Urinary bladder (tissue), 4 donors: ENCODE measurements around the gene EEFSEC. TPM values are rescaled to one million over a fixed set of nuclear protein-coding genes. Genes with fewer than 3 reads are reported as not detected.

Experiments used
- DNase-seq: peaks from one replicate; pipeline ENCODE4 v3.0.0-alpha.2; 2015; ENCODE audit errors: extremely low spot score
- H3K27ac ChIP-seq: one replicate; pipeline ENCODE4 v1.5.1; 2013; ENCODE audit warnings: low read depth, mild to moderate bottlenecking, moderate library complexity
- H3K36me3 ChIP-seq: one replicate; pipeline ENCODE4 v1.6.1; 2013; ENCODE audit warnings: mild to moderate bottlenecking, moderate library complexity; ENCODE audit not compliant: insufficient read depth
- H3K4me1 ChIP-seq: one replicate; pipeline ENCODE4 v1.6.1; 2013; ENCODE audit warnings: mild to moderate bottlenecking, moderate library complexity; ENCODE audit not compliant: insufficient read depth
- H3K4me3 ChIP-seq: one replicate; pipeline ENCODE4 v1.5.1; 2013; ENCODE audit warnings: low read depth, low read length
- WGBS: extraction: QIAGEN DNeasy Blood & Tissue Kit; methylation state at CpG from one replicate; pipeline ENCODE4 v1.1.7; 2013; 5-methylcytosine and 5-hydroxymethylcytosine counted together
- polyA plus RNA-seq: library from polyadenylated mRNA; stranded (reverse); fragments of 200-250 nt; gene quantifications from one replicate; pipeline ENCODE4 v1.2.3, GENCODE V29; 2013
- total RNA-seq: library from RNA; depleted of rRNA; stranded (reverse); fragments of >200 nt; gene quantifications from one replicate; pipeline ENCODE4 v1.2.3, GENCODE V29; 2014
- donor health status: healthy with polysubstance abuse.
- donor health status: healthy.

EEFSEC gene
- total and polyA plus RNA-seq, 2 donors, result 4.2 to 18.5 TPM

DNA sequence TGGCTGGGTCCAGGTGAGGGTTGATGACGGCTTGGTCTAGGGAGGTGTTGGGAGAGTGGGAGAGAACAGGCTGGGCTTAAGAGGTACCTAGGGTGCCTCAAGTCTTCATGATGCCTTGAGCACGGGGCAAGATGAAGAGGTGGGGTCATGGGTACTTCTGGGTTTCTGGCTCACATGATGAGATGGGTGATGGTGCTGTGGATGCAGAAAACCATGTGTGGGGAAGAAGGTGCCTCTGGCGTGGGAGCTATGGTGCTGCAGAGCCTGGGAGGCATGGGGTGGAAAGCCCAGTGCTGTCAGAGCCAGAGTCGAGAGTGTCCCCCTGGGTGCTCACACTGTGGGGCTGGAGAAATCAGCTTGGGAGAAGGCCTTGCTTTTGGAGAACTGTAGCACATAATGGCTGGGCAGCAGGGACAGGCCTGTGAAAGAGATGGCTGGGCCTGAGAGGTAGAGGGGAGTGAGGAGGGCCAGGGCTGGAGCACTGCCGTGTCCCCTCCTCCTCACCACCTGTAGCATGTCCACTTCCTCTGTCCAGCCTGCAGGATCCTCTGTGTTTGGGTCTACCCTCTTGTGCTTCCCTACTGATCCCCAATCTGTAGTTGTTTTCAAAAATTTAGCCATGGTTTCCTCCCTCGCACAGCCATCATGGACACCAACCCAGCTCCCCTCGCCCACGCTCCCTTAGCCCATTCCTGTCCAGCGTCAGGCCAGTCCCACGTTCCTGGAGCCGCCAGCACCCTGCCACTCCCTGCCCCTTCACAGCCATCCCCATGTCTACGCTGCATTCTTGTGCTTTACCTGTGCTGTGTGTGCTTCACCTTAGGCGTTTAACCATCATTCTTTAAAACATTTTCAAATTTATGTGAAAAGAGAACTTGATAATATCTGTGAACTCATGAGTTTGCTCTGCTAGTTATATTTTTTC, 132.0 kb downstream of the EEFSEC start:
- Histone ChIP-seq H3K36me3 (no peaks in the 10 kb centered on the region), H3K4me3 (no peak overlapping the region), H3K27ac (no peak overlapping the region), H3K4me1 (peaks cover 5% of the 10 kb centered on the region)
- DNase-seq, result no peak
- 91% methylated on average over 13 of the region's 13 CpGs for WGBS

DNA sequence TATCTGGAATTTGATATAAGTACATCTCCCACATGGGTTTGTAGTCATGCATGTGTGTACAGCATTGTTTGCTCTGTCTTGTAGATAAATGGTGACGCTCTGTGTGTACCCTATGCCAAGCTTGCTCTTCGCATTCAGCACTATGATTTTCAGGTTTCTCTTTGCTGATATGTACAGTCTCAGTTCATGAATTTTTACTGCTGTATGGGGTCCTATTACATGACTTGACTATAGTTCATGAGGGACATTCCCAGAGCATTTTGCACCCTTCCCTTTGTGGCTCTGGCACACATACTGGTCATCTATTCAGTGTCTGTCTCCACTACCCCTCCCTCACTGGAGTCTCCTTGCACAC, 132.7 kb downstream of the EEFSEC start:
- Histone ChIP-seq H3K36me3 (no peaks in the 10 kb centered on the region), H3K27ac (no peak overlapping the region), H3K4me1 (peaks cover 4% of the 10 kb centered on the region), H3K4me3 (no peak overlapping the region)
- 89% methylated on average over 2 of the region's 2 CpGs for WGBS
- DNase-seq, result no peak

DNA sequence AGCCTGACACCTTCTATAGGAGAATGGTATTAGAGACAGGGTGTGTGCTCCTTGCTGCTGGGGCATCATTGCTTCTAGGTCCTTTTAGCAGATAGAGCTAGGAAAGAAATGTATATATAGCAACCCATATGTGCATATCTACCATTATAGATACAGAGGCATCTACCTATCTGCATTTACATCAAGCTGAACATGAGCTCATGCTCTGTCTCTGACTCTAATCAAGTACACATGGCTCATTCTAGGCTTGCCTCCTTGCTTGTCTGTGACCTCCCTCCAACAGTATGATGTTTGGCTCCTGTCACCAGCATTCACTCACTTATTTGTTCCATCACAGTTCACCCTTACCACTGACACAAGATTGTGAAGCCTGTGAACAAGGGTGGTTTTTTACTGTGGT, 133.4 kb downstream of the EEFSEC start:
- no peak overlapping the region for H3K4me3 ChIP-seq
- DNase-seq, result no peak
- H3K27ac ChIP-seq, result no peak overlapping the region
- H3K36me3 ChIP-seq, result no peaks in the 10 kb centered on the region
- no peaks in the 10 kb centered on the region for H3K4me1 ChIP-seq

DNA sequence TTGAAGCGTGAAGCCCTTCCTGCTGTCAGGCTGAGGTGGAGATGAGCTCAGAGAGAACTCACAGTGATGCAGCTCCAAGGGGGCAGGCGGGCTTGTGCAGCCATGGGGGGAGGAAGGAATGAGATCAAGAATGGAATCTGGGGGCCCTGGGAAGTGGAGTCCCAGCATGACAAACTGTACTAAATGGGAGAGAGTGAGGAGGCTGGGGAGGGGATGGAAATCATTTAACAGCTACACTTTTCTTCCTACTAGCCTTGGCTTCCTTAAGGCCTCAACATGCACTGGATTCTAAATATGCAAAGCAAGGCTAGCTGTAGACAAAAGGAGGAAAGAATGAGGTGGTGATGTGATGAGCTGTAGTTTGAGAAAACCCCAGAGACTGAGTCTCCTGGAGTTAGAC, 133.9 kb downstream of the EEFSEC start:
- DNase-seq, result no peak
- no peaks in the 10 kb centered on the region for H3K4me1 ChIP-seq
- H3K27ac ChIP-seq, result no peak overlapping the region
- WGBS, result 98% methylated on average over 2 of the region's 2 CpGs
- H3K4me3 ChIP-seq, result no peak overlapping the region
- H3K36me3 ChIP-seq, result no peaks in the 10 kb centered on the region

DNA sequence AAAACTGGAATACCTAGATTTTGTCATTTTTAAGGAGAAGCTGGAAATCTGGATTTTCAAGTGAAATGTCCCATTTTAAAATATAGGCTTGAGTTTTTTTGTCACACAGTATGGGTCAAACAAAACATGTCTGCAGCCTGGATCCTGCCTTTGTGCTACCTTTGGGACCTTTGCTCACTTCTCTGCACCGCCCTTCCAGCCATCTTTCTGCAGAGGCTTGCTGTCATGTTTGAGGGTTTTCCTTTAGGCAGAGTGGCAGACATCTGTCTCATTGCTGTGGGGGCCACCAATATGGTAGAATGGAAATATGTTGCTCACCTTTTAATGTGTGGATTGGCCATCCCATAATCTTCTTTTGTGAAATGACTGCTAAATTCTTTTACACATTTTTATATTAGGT, 136.3 kb downstream of the EEFSEC start:
- WGBS, result 95% methylated on average over 1 of the region's 1 CpG

DNA sequence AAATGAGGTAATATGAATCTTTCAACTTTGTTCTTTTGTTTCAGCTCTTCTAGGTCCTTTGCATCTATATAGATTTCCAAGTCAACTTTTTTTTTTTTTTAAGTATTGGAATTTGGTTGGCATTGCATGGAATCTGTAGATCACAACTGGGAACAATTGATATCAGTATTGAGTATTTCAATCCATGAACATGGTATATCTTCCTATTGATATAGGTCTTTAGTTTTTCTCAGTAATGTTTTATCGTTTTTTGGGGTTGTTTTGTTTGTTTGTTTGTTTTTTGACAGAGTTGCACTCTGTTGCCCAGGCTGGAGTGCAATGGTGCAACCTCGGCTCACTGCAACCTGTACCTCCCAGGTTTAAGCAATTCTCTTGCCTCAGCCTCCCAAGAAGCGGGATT, 137.2 kb downstream of the EEFSEC start:
- no peaks in the 10 kb centered on the region for H3K36me3 ChIP-seq
- no peak overlapping the region for H3K4me3 ChIP-seq
- no peaks in the 10 kb centered on the region for H3K4me1 ChIP-seq
- 93% methylated on average over 3 of the region's 3 CpGs for WGBS
- no peak for DNase-seq
- H3K27ac ChIP-seq, result no peak overlapping the region

More for the DNA sequence above, 136.3 kb downstream of the EEFSEC start:
- no peak overlapping the region for H3K4me3 ChIP-seq
- no peak overlapping the region for H3K27ac ChIP-seq
- no peak for DNase-seq
- no peaks in the 10 kb centered on the region for H3K4me1 ChIP-seq
- H3K36me3 ChIP-seq, result no peaks in the 10 kb centered on the region

DNA sequence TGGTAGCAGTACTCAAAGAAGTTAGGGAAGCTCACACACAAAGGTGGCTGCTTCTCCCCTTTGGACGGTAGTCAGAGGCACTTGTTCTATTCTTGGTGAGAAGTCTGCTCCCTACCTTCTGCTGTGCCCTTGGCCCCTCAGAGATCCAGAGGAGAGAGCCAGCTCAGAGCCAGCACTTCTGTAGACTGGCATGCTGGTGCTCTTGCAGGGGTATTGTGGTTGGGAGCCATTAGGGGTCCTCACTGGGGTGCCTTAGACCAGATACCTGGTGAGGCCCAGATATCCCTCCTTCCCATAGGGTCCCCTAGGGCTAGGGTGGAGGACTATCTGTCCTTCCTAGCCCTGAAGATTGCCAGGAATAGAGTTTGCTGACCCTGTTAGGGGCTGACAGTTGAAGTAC, 140.6 kb downstream of the EEFSEC start:
- no peak for DNase-seq
- no peak overlapping the region for H3K4me3 ChIP-seq
- no peaks in the 10 kb centered on the region for H3K4me1 ChIP-seq
- no peaks in the 10 kb centered on the region for H3K36me3 ChIP-seq
- WGBS, result 95% methylated on average over 1 of the region's 1 CpG
- no peak overlapping the region for H3K27ac ChIP-seq

DNA sequence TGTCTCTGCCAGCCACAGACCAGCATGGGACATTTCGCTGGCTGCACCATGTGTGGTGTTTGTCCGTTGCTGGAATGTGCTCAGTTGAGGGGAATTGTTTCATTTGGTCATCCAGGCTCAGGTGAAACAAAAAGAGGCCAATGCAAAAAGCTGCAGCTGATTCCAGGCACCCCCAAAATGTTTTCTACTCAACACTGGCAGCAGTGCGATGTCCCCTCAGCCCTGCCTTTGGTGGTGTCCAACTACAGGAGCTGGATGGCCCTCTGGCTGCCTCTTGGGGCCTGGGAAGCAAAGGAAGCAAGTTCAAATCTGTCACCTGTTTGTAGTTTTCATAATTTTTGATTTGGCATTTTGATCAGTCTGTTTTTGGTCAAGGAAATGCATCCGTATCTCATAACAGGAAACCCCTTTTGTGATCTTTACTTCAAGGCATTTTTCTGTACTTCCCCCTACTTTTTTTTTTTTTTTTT, 141.8 kb downstream of the EEFSEC start:
- WGBS, result 89% methylated on average over 4 of the region's 4 CpGs
- no peak for DNase-seq
- no peak overlapping the region for H3K27ac ChIP-seq

DNA sequence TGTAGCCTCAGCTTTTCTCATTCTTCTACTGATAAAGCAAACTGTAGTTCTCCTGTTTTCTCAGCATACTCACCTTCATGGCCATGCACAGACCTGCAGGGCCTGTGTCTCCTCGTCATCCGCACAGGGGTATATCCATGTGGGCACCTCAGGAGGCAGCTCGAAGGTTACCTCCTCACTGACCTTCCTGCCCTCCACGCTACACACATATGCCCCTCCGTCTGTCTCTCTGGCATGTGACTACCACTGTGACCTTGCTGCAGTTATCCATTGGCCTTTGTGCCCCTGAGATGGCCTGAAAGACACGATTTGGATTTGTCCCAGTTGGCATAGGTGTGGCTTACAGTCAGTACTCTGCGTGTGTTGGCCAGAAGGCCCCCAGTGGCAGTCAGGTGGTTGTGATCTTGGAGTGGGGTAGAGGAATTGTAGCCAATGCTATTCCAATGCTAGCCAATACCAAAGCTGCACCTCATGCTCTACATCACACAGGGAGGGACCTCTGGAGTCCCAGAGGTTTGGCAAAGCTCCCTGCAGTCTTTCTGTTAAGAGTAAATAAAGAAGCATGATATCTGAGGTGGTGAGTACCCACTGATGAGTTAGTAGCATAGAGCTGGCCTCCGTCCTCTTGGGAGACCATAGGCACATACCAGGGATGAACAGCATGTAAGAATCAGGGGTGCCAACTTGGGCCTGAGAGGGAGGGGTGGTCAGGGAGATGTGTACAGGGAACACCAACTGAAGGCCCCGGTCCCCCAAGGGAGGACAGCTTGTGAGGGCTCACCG, 143.4 kb downstream of the EEFSEC start:
- no peak overlapping the region for H3K4me3 ChIP-seq
- DNase-seq, result no peak
- no peaks in the 10 kb centered on the region for H3K4me1 ChIP-seq
- 89% methylated on average over 10 of the region's 10 CpGs for WGBS
- no peak overlapping the region for H3K27ac ChIP-seq
- no peaks in the 10 kb centered on the region for H3K36me3 ChIP-seq

More for the DNA sequence above, 141.8 kb downstream of the EEFSEC start:
- no peak overlapping the region for H3K4me3 ChIP-seq
- H3K36me3 ChIP-seq, result no peaks in the 10 kb centered on the region
- no peaks in the 10 kb centered on the region for H3K4me1 ChIP-seq

DNA sequence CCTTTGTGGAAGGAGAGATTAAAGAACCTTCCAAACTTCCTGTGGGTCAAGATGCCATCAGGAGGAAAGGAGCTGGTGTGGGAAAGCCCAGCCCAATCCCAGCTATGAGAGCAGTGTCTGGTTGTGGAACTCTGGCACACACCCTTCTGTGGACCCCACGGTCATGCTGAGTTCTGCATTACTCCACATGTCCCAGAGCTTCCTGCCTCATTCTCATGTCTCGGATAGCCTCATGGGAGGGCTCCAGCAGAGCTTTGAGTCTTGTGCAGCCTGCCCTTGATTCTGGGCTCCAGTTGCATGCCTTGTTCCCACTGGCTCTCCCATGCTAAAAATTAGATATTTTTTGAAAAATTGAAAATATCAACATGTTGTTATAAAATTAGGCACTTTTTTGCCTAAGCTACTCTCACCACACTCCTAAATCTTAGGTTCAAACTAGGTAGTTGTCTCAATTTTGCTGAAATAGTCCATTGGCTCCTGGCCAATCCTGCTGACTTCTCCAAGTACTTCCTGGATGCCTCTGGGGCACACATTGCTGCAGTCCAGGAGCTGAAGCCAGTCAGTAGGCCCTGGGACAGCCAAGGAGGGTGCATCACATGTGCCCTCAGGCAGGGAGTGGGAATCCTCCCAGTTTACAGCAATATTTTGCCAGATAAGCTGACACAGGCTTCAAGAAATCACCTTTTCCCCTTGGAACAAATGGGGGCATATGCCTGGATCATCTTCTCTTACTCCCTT, 144.3 kb downstream of the EEFSEC start:
- 66% methylated on average over 2 of the region's 2 CpGs for WGBS
- Histone ChIP-seq H3K36me3 (no peaks in the 10 kb centered on the region), H3K4me3 (no peak overlapping the region), H3K4me1 (no peaks in the 10 kb centered on the region), H3K27ac (no peak overlapping the region)
- no peak for DNase-seq

DNA sequence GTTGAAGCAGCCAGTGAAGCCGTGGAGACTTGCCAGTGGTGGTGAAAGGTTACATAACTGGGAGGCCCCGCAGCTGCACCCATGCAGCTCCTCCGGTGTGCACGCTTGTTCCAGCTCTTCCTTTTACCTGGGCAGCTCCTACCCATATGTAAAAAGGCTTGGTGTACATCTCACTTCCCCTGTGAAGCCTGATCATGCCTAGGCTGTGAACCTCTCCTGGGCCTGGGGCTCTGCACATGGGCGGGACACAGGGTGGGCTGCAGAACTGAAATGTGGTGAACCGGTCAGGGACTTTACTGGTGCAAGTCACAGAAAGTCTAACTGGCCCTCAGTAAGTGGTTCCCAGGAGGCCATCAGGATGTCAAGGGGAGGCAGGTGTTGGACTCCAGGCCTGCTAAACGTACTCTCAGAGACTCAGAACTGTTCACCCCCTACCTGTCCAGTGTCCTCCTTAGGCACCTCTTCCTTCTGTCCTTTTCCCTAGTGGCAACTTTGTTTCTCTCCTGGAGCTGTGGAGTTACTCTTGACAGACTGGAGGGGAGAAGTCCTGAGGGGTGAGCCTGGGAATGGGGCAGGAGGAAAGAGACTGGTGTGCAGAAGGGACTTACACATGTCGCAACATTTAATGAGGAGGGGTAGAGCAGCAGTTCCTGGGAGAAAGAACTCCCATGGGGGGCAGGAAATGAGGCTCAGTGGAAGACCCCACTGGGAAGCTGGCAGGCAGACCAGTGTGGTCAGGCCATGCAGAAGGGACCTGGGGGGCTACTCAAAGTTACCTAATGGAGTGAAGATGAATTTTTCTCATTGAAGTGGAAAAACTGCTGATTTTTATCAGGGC, 148.1 kb downstream of the EEFSEC start:
- WGBS, result 86% methylated on average over 8 of the region's 8 CpGs

DNA sequence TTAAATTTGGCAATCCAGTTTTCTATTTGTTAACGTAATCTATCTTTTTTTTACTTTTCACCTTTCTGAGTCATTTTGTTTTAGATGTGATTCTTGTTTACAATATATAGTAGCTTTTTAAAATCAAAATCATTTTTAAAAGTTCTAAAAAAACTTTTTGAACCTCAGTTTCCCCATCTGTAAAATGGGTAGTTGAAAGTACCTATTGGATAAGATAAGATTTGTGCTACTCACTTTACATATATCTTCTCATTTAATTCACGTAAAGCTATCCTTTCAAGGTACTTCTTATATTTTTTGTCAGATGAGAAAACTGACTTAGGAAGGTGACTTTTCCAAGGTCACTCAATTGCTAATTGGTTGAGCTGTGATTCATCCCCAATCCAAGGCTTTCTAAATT, 153.2 kb downstream of the EEFSEC start:
- 96% methylated on average over 2 of the region's 2 CpGs for WGBS
- Histone ChIP-seq H3K36me3 (no peaks in the 10 kb centered on the region), H3K4me1 (no peaks in the 10 kb centered on the region), H3K27ac (no peak overlapping the region), H3K4me3 (no peak overlapping the region)
- DNase-seq, result no peak

More for the DNA sequence above, 148.1 kb downstream of the EEFSEC start:
- DNase-seq, result no peak
- no peak overlapping the region for H3K27ac ChIP-seq
- no peaks in the 10 kb centered on the region for H3K4me1 ChIP-seq
- no peak overlapping the region for H3K4me3 ChIP-seq
- no peaks in the 10 kb centered on the region for H3K36me3 ChIP-seq
